ENCODE data around the gene UCKL1. TPM values are rescaled to one million over a fixed set of nuclear protein-coding genes. Genes with fewer than 3 reads are reported as not detected.
A peak's percentile ranks its signal among the peaks of the same experiment; 100 is the strongest.

Gene UCKL1
- total RNA-seq, 2 experiments from 2014 or later = 41.3 to 46.1 TPM

DNA sequence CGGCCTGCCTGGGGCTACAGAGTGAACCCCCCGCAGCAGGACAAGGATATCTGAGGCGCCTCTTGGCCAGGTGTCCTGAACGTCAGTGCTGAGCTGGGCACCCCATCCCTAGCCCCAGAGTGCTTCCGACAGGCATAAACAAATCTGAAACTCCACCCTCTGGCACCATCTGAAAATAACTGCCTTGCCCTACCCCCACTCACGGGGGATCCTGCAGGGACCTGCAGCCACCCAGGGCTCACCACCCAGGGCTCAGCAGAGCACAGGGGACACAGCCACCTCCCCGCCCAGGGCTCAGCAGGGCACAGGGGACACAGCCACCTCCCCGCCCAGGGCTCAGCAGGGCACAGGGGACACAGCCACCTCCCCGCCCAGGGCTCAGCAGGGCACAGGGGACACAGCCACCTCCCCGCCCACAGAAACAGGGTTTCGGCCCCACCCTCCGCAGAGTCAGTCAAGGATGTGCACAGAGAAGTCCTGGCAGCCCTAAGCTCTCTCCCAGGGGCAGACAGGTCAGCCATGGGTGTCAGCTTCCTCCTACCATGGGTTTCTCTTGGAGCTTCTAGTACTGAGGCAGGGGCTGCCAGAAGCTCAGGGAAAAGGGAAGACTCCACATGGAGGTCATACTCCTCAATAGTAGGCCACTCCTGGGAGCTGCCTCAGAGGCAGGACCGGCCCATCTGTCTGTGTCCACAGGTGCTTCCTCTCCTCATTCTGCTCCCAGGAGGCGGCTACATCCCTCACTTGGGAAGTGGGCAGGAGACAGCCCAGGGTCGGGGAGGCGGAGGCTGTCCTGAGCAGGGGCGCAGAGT lies 4.6 kb downstream of the UCKL1 start:
- Mint-ChIP-seq H3K27me3 (no peaks in the 10 kb centered on the region), H3K4me3 (no peak overlapping the region), H3K9me3 (no peaks in the 10 kb centered on the region), H3K4me1 (ENCODE audit: low read depth) (peaks cover 56% of the 10 kb centered on the region), H3K27ac (no peak overlapping the region), H3K36me3 (ENCODE audit: low read depth) (peaks cover 12% of the 10 kb centered on the region)
- POLR2A ChIA-PET = no interaction called here
- H3K36me3 ChIP-seq (ENCODE audit: insufficient read depth, low read length) = no peaks in the 10 kb centered on the region
- H3K27me3 ChIP-seq (ENCODE audit: control insufficient read depth in 1 of 2, insufficient read depth in 2 of 2, low read length in 2 of 2) = no peaks in the 10 kb centered on the region
- intact Hi-C loops (cut with DNase I, micrococcal nuclease) = no loop called here
- ATAC-seq (ENCODE audit: poor library complexity) (no peak), DNase-seq (no peak)
- no peak overlapping the region for H3K4me3 ChIP-seq (ENCODE audit: low read length)
- peaks cover 78% of the 10 kb centered on the region for H3K4me1 ChIP-seq (ENCODE audit: insufficient read depth, low read length)
- TF ChIP-seq, protein P1, sequence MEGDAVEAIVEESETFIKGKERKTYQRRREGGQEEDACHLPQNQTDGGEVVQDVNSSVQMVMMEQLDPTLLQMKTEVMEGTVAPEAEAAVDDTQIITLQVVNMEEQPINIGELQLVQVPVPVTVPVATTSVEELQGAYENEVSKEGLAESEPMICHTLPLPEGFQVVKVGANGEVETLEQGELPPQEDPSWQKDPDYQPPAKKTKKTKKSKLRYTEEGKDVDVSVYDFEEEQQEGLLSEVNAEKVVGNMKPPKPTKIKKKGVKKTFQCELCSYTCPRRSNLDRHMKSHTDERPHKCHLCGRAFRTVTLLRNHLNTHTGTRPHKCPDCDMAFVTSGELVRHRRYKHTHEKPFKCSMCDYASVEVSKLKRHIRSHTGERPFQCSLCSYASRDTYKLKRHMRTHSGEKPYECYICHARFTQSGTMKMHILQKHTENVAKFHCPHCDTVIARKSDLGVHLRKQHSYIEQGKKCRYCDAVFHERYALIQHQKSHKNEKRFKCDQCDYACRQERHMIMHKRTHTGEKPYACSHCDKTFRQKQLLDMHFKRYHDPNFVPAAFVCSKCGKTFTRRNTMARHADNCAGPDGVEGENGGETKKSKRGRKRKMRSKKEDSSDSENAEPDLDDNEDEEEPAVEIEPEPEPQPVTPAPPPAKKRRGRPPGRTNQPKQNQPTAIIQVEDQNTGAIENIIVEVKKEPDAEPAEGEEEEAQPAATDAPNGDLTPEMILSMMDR (IDR thresholded peaks at IDR 0.05) = no peak
- H3K27ac ChIP-seq (ENCODE audit: low read depth in 1 of 2, low read length in 2 of 2) = no peak overlapping the region
- CTCF ChIA-PET = interaction anchor here (1.2 kb wide), 1 partner anchor 22 kb away, joined by 4 read pairs; no protein-coding TSS in a partner anchor
- no peaks in the 10 kb centered on the region for H3K9me3 ChIP-seq (ENCODE audit: control insufficient read depth in 1 of 2, insufficient read depth in 1 of 2, low read length in 2 of 2)

GRCh38 chr20:63950701-63951397 lies 5.4 kb downstream of the UCKL1 start:
- intact Hi-C loops (cut with DNase I, micrococcal nuclease) = no loop called here
- H3K4me3 ChIP-seq (ENCODE audit: low read length) = no peak overlapping the region
- H3K27me3 ChIP-seq (ENCODE audit: control insufficient read depth in 1 of 2, insufficient read depth in 2 of 2, low read length in 2 of 2) = no peaks in the 10 kb centered on the region
- peaks cover 76% of the 10 kb centered on the region for H3K4me1 ChIP-seq (ENCODE audit: insufficient read depth, low read length)
- DNase-seq (peak in 1 of 14 experiments; percentile 32), ATAC-seq (ENCODE audit: poor library complexity) (no peak)
- no peak overlapping the region for H3K27ac ChIP-seq (ENCODE audit: low read depth in 1 of 2, low read length in 2 of 2)
- no peak overlapping the region for H3K4me3 Mint-ChIP-seq
- peaks cover 13% of the 10 kb centered on the region for H3K36me3 Mint-ChIP-seq (ENCODE audit: low read depth)
- H3K27ac Mint-ChIP-seq = peak overlapping the region; percentile 99
- peaks cover 53% of the 10 kb centered on the region for H3K4me1 Mint-ChIP-seq (ENCODE audit: low read depth)
- TF ChIP-seq, protein P1 (IDR thresholded peaks at IDR 0.05) = no peak
- H3K36me3 ChIP-seq (ENCODE audit: insufficient read depth, low read length) = no peaks in the 10 kb centered on the region
- CTCF ChIA-PET = interaction anchor here (1.2 kb wide), 1 partner anchor 23 kb away, joined by 4 read pairs; no protein-coding TSS in a partner anchor
- H3K27me3 Mint-ChIP-seq = no peaks in the 10 kb centered on the region
- POLR2A ChIA-PET = no interaction called here
- H3K9me3 Mint-ChIP-seq = no peaks in the 10 kb centered on the region
- no peaks in the 10 kb centered on the region for H3K9me3 ChIP-seq (ENCODE audit: control insufficient read depth in 1 of 2, insufficient read depth in 1 of 2, low read length in 2 of 2)

DNA sequence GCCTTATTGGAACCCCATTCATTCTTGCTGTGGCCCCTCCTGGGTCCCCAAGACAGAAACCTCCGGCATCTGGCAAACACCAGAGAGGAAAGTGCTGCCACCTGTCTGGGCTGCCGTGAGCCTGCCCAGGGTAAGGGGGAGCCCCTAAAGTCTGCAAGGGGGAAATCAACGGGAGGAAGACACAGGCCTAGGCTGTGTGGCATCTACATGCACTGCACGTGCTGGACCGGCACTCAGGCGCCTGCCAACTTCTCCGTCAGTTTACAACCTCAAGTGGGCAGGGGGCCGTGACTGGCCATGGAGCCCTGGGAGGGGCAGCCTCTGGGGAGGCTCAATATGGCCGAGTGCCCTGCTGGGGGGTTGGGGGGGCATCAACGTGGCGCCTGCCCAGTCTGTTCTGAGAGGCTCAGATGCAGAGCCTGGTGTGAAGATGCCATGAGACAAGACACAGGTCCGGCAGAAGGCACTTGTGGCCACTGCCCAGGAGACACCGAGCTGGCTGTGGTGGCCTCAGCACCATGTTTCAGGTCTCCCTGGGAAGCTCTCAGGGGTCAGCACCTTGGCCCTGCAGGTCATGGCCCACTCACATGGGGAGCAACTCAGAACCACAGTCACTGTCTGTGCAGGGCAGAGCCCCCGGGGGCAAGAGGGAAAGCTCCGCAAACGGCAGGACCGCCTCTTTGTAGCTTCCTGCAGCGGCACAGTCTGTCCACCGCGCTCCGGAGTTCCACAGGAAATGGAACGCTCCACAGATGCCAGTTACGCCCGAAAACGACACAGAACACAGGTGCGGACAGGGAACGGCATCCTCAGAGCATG lies 8.4 kb downstream of the UCKL1 start:
- ATAC-seq (ENCODE audit: poor library complexity) (peak; percentile 2), DNase-seq (peak in 8 of 14 experiments; percentile 21 to 63 (median 53))
- ChIA-PET CTCF (interaction anchor here (0.6 kb wide), 1 partner anchor 33 kb away, joined by 3 read pairs; the partner anchor contains the start of gene PRPF6), POLR2A (no interaction called here)
- peaks cover 55% of the 10 kb centered on the region for H3K4me1 ChIP-seq (ENCODE audit: insufficient read depth, low read length)
- Mint-ChIP-seq H3K9me3 (no peaks in the 10 kb centered on the region), H3K27me3 (no peaks in the 10 kb centered on the region), H3K4me1 (ENCODE audit: low read depth) (peaks cover 44% of the 10 kb centered on the region), H3K27ac (peak overlapping the region; percentile 99), H3K36me3 (ENCODE audit: low read depth) (peaks cover 29% of the 10 kb centered on the region), H3K4me3 (peak overlapping the region; percentile 87)
- H3K27ac ChIP-seq (ENCODE audit: low read depth in 1 of 2, low read length in 2 of 2) = peak overlapping the region in 1 of 2 donors; percentile 50
- no peaks in the 10 kb centered on the region for H3K9me3 ChIP-seq (ENCODE audit: control insufficient read depth in 1 of 2, insufficient read depth in 1 of 2, low read length in 2 of 2)
- H3K4me3 ChIP-seq (ENCODE audit: low read length) = peak overlapping the region; percentile 51
- intact Hi-C loops (cut with DNase I, micrococcal nuclease) = no loop called here
- peaks cover 27% of the 10 kb centered on the region for H3K36me3 ChIP-seq (ENCODE audit: insufficient read depth, low read length)
- TF ChIP-seq, protein P1 (IDR thresholded peaks at IDR 0.05) = no peak
- no peaks in the 10 kb centered on the region for H3K27me3 ChIP-seq (ENCODE audit: control insufficient read depth in 1 of 2, insufficient read depth in 2 of 2, low read length in 2 of 2)

Data from CD4-positive, alpha-beta T cell (primary cell).